Immature natural killer cell (primary cell): Measurements from ENCODE around the gene SAG. TPM values are rescaled to one million over a fixed set of nuclear protein-coding genes. Genes with fewer than 3 reads are reported as not detected.
A peak's percentile ranks its signal among the peaks of the same experiment; 100 is the strongest.
"Not testable (repeated sequence)": the region's sequence is repeated elsewhere in the genome, so short reads cannot be mapped to it uniquely, and the experiment has no call there.

Experiments used
- DNase-seq, 3 donors: peaks; one replicate each; pipeline ENCODE4 v3.0.0; 2022; ENCODE audit warnings: mixed read lengths in 1 of 3
- H3K27ac Mint-ChIP-seq, 6 donors: one replicate each; pipeline ENCODE4 v1.8.0; 2020; ENCODE audit warnings: mixed read lengths in 6 of 6, mild to moderate bottlenecking in 5 of 6, inconsistent platforms in 4 of 6, moderate library complexity in 3 of 6
- H3K27me3 Mint-ChIP-seq, 3 donors: one replicate each; pipeline ENCODE4 v1.8.0; 2020 to 2021; ENCODE audit warnings: low read depth in 3 of 3, mild to moderate bottlenecking in 3 of 3, mixed read lengths in 3 of 3, moderate library complexity in 3 of 3, inconsistent platforms in 1 of 3
- H3K36me3 Mint-ChIP-seq, 3 donors: one replicate each; pipeline ENCODE4 v1.8.0; 2020; ENCODE audit warnings: mixed read lengths in 3 of 3, inconsistent platforms in 2 of 3, mild to moderate bottlenecking in 2 of 3
- H3K4me1 Mint-ChIP-seq, 2 donors: one replicate each; pipeline ENCODE4 v1.8.0; 2020; ENCODE audit warnings: inconsistent platforms in 2 of 2, mild to moderate bottlenecking in 2 of 2, mixed read lengths in 2 of 2, moderate library complexity in 1 of 2
- H3K4me3 Mint-ChIP-seq, 5 donors: one replicate each; pipeline ENCODE4 v1.8.0; 2020; ENCODE audit warnings: mild to moderate bottlenecking in 5 of 5, mixed read lengths in 5 of 5, inconsistent platforms in 3 of 5, moderate library complexity in 3 of 5
- H3K9me3 Mint-ChIP-seq, 6 donors: one replicate each; pipeline ENCODE4 v1.8.0; 2020; ENCODE audit warnings: mild to moderate bottlenecking in 6 of 6, mixed read lengths in 6 of 6, inconsistent platforms in 4 of 6, moderate library complexity in 3 of 6
- polyA plus RNA-seq, 3 donors: library from polyadenylated mRNA; unstranded; fragments of 300-500 nt; fragmentation: Illumina TruSeq; gene quantifications; one replicate each; pipeline ENCODE4 v1.2.3, GENCODE V29; 2021

The SAG gene
- polyA plus RNA-seq, 3 donors from 2014 or later = not detected

GRCh38 chr2:233369897-233370685, 62.5 kb downstream of the SAG start:
- H3K4me3 Mint-ChIP-seq = peak overlapping the region in 4 of 5 donors; percentile 8 to 58 (median 46)

GRCh38 chr2:233371641-233372040, 64.0 kb downstream of the SAG start:
- DNase-seq = no peak
- Mint-ChIP-seq H3K4me3 (peak overlapping the region in 3 of 5 donors; percentile 14 to 60 (median 35)), H3K4me1 (peaks cover 67 to 84% of the 10 kb centered on the region in 2 donors), H3K36me3 (peaks cover 10 to 20% (median 12%) of the 10 kb centered on the region in 3 donors), H3K27me3 (peaks cover 0 to 3% (median 0%) of the 10 kb centered on the region in 3 donors), H3K9me3 (no peaks in the 10 kb centered on the region), H3K27ac (peak overlapping the region; percentile 2 to 72 (median 58))

More at GRCh38 chr2:233369897-233370685, 62.5 kb downstream of the SAG start:
- peaks cover 69 to 86% of the 10 kb centered on the region in 2 donors for H3K4me1 Mint-ChIP-seq
- no peaks in the 10 kb centered on the region for H3K9me3 Mint-ChIP-seq
- peaks cover 0 to 3% (median 0%) of the 10 kb centered on the region in 3 donors for H3K27me3 Mint-ChIP-seq
- H3K27ac Mint-ChIP-seq = peak overlapping the region; percentile 47 to 91 (median 76)
- DNase-seq = no peak
- H3K36me3 Mint-ChIP-seq = peaks cover 5 to 22% (median 15%) of the 10 kb centered on the region in 3 donors

GRCh38 chr2:233372855-233373254, 65.2 kb downstream of the SAG start:
- H3K27me3 Mint-ChIP-seq = no peaks in the 10 kb centered on the region
- H3K4me3 Mint-ChIP-seq = peak overlapping the region in 1 of 5 donors; percentile 2
- H3K9me3 Mint-ChIP-seq = no peaks in the 10 kb centered on the region
- H3K4me1 Mint-ChIP-seq = peaks cover 60 to 79% of the 10 kb centered on the region in 2 donors
- peaks cover 14 to 28% (median 17%) of the 10 kb centered on the region in 3 donors for H3K36me3 Mint-ChIP-seq
- peak overlapping the region in 3 of 6 donors; percentile 18 to 81 (median 28) for H3K27ac Mint-ChIP-seq
- DNase-seq = no peak

GRCh38 chr2:233373316-233373715, 65.7 kb downstream of the SAG start:
- H3K36me3 Mint-ChIP-seq = peaks cover 14 to 28% (median 17%) of the 10 kb centered on the region in 3 donors
- no peaks in the 10 kb centered on the region for H3K27me3 Mint-ChIP-seq
- no peaks in the 10 kb centered on the region for H3K9me3 Mint-ChIP-seq
- peak overlapping the region in 2 of 6 donors; percentile 69 to 81 for H3K27ac Mint-ChIP-seq
- peaks cover 57 to 75% of the 10 kb centered on the region in 2 donors for H3K4me1 Mint-ChIP-seq
- no peak overlapping the region for H3K4me3 Mint-ChIP-seq
- DNase-seq = no peak

- Mint-ChIP-seq H3K27ac (peak overlapping the region in 1 of 6 donors; percentile 4), H3K36me3 (peaks cover 13 to 22% (median 14%) of the 10 kb centered on the region in 3 donors), H3K4me1 (peaks cover 57 to 75% of the 10 kb centered on the region in 2 donors)
- H3K4me3 Mint-ChIP-seq, DNase-seq, H3K27me3 Mint-ChIP-seq, H3K9me3 Mint-ChIP-seq: not testable (repeated sequence)
Measured at GRCh38 chr2:233374776-233375175, 67.2 kb downstream of the SAG start.

- peak overlapping the region; percentile 34 to 68 (median 47) for H3K27ac Mint-ChIP-seq
- peaks cover 0 to 5% (median 3%) of the 10 kb centered on the region in 3 donors for H3K27me3 Mint-ChIP-seq
- no peak for DNase-seq
- H3K4me1 Mint-ChIP-seq = peaks cover 59 to 75% of the 10 kb centered on the region in 2 donors
- H3K36me3 Mint-ChIP-seq = peaks cover 12 to 20% (median 14%) of the 10 kb centered on the region in 3 donors
- no peak overlapping the region for H3K4me3 Mint-ChIP-seq
- H3K9me3 Mint-ChIP-seq = no peaks in the 10 kb centered on the region
Measured at GRCh38 chr2:233375490-233376314, 68.1 kb downstream of the SAG start.

GRCh38 chr2:233379034-233379433, 71.4 kb downstream of the SAG start:
- peak overlapping the region; percentile 19 to 84 (median 73) for H3K27ac Mint-ChIP-seq
- H3K36me3 Mint-ChIP-seq = peaks cover 4 to 12% (median 11%) of the 10 kb centered on the region in 3 donors
- no peak for DNase-seq
- peaks cover 0 to 5% (median 3%) of the 10 kb centered on the region in 3 donors for H3K27me3 Mint-ChIP-seq
- H3K4me1 Mint-ChIP-seq = peaks cover 70 to 79% of the 10 kb centered on the region in 2 donors
- H3K9me3 Mint-ChIP-seq = no peaks in the 10 kb centered on the region
- peak overlapping the region in 3 of 5 donors; percentile 54 to 68 (median 67) for H3K4me3 Mint-ChIP-seq

- H3K27me3 Mint-ChIP-seq = peaks cover 0 to 5% (median 3%) of the 10 kb centered on the region in 3 donors
- peaks cover 4 to 15% (median 12%) of the 10 kb centered on the region in 3 donors for H3K36me3 Mint-ChIP-seq
- peak overlapping the region; percentile 19 to 83 (median 73) for H3K27ac Mint-ChIP-seq
- peak overlapping the region in 4 of 5 donors; percentile 52 to 68 (median 62) for H3K4me3 Mint-ChIP-seq
- no peak for DNase-seq
- peaks cover 74 to 83% of the 10 kb centered on the region in 2 donors for H3K4me1 Mint-ChIP-seq
- H3K9me3 Mint-ChIP-seq = no peaks in the 10 kb centered on the region
Measured at GRCh38 chr2:233379441-233379840, 71.8 kb downstream of the SAG start.

- Mint-ChIP-seq H3K9me3 (no peaks in the 10 kb centered on the region), H3K4me1 (peaks cover 81 to 89% of the 10 kb centered on the region in 2 donors), H3K27me3 (peaks cover 0 to 5% (median 3%) of the 10 kb centered on the region in 3 donors), H3K36me3 (peaks cover 4 to 19% (median 10%) of the 10 kb centered on the region in 3 donors), H3K4me3 (peak overlapping the region; percentile 67 to 78 (median 74)), H3K27ac (peak overlapping the region; percentile 63 to 95 (median 82))
- peak; percentile 46 to 60 (median 50) for DNase-seq
Measured at GRCh38 chr2:233380132-233380895, 72.7 kb downstream of the SAG start.

- Mint-ChIP-seq H3K9me3 (no peaks in the 10 kb centered on the region), H3K4me3 (peak overlapping the region; percentile 67 to 78 (median 74)), H3K4me1 (peaks cover 82 to 89% of the 10 kb centered on the region in 2 donors), H3K27me3 (peaks cover 0 to 8% (median 5%) of the 10 kb centered on the region in 3 donors), H3K36me3 (peaks cover 4 to 16% (median 6%) of the 10 kb centered on the region in 3 donors), H3K27ac (peak overlapping the region; percentile 63 to 95 (median 82))
- no peak for DNase-seq
Measured at GRCh38 chr2:233380995-233381637, 73.5 kb downstream of the SAG start.

- peaks cover 4 to 16% (median 6%) of the 10 kb centered on the region in 3 donors for H3K36me3 Mint-ChIP-seq
- H3K4me1 Mint-ChIP-seq = peaks cover 86 to 90% of the 10 kb centered on the region in 2 donors
- DNase-seq = no peak
- H3K27ac Mint-ChIP-seq = peak overlapping the region; percentile 63 to 95 (median 82)
- H3K4me3 Mint-ChIP-seq = peak overlapping the region; percentile 67 to 78 (median 74)
- peaks cover 0 to 9% (median 5%) of the 10 kb centered on the region in 3 donors for H3K27me3 Mint-ChIP-seq
- H3K9me3 Mint-ChIP-seq = no peaks in the 10 kb centered on the region
Measured at GRCh38 chr2:233381638-233381995, 74.0 kb downstream of the SAG start.

- peak overlapping the region; percentile 91 to 97 (median 94) for H3K27ac Mint-ChIP-seq
- peaks cover 0 to 10% (median 4%) of the 10 kb centered on the region in 3 donors for H3K36me3 Mint-ChIP-seq
- peak overlapping the region; percentile 79 to 95 (median 82) for H3K4me3 Mint-ChIP-seq
- H3K9me3 Mint-ChIP-seq = no peaks in the 10 kb centered on the region
- peaks cover 97 to 98% of the 10 kb centered on the region in 2 donors for H3K4me1 Mint-ChIP-seq
- no peak for DNase-seq
- peaks cover 0 to 11% (median 5%) of the 10 kb centered on the region in 3 donors for H3K27me3 Mint-ChIP-seq
Measured at GRCh38 chr2:233384015-233384414, 76.4 kb downstream of the SAG start.
